K562 (cell line): ENCODE data around the gene CARMIL1. TPM values are rescaled to one million over a fixed set of nuclear protein-coding genes. Genes with fewer than 3 reads are reported as not detected.

ENCODE experiments used
- ATAC-seq: fragments of 200-7000 bp; cut with Tn5 transposase; 3 replicates; pipeline ENCODE4 v1.9.1; 2020; ENCODE audit warnings: moderate library complexity
- BruUV-seq: library from RNA; stranded (reverse); fragments of 400-500 nt; replicated peaks from 2 replicates; lab custom pipeline; 2021; lab: Mats Ljungman, UMichigan
- CTCF ChIA-PET: fragments of 300-600 bp; formaldehyde crosslinking; extraction: SDS; loops from one replicate; lab custom pipeline; 2021; ENCODE audit warnings: low intra/inter-chr PET ratio; lab: Yijun Ruan, JAX
- POLR2A ChIA-PET: fragments of 300-600, 350-650 bp; sonication (Branson Sonifier 250); formaldehyde crosslinking; extraction: SDS; loops from one replicate; lab custom pipeline; 2021; ENCODE audit warnings: antibody characterized with exemption, inconsistent platforms; lab: Yijun Ruan, JAX
- DNase-seq, 4 experiments: peaks; one replicate each; pipeline versions ENCODE4 v3.0.0 to v3.0.0-alpha.2; 2011 to 2018; ENCODE audit warnings: low spot score in 3 of 4, mixed read lengths in 3 of 4; ENCODE audit errors: extremely low read depth in 1 of 4
- FAIRE-seq: peaks from 2 replicates; lab custom pipeline; 2011; peaks lifted over from hg19 to GRCh38; lab: Jason Lieb, UNC
- H2AFZ ChIP-seq: 2 replicates; pipeline ENCODE4 v1.6.0; 2011; ENCODE audit warnings: low read depth, low read length, control low read depth, inconsistent platforms
- H3K27ac ChIP-seq: fragments of 200-600 bp; 3 replicates; pipeline ENCODE4 v1.8.0; 2011; ENCODE audit warnings: low read depth, mild to moderate bottlenecking, control low read depth, inconsistent platforms, low read length, moderate library complexity, mixed read lengths; ENCODE audit errors: extremely low read depth
- H3K27me3 ChIP-seq, 2 experiments: fragments of 300-600 bp in 1 of 2; 2 replicates in 1 of 2; 3 replicates in 1 of 2; pipeline versions ENCODE4 v1.6.0 to v1.8.0; 2011; ENCODE audit warnings: inconsistent platforms in 2 of 2, low read length in 2 of 2, mild to moderate bottlenecking in 1 of 2, mixed read lengths in 1 of 2, moderate library complexity in 1 of 2; ENCODE audit not compliant: control insufficient read depth in 2 of 2, insufficient read depth in 2 of 2
- H3K36me3 ChIP-seq: fragments of 300-600 bp; 3 replicates; pipeline ENCODE4 v1.8.0; 2011; ENCODE audit warnings: mild to moderate bottlenecking, low read length, inconsistent platforms; ENCODE audit not compliant: control insufficient read depth, insufficient read depth
- H3K4me1 ChIP-seq, 2 experiments: fragments of 200-600 bp in 1 of 2; replicated peaks in 1 of 2; 2 replicates in 1 of 2; 3 replicates in 1 of 2; pipeline versions ENCODE4 v1.5.1 to v1.8.0; 2011; ENCODE audit warnings: inconsistent platforms in 2 of 2, low read length in 2 of 2, mild to moderate bottlenecking in 1 of 2, mixed read lengths in 1 of 2, moderate library complexity in 1 of 2; ENCODE audit not compliant: control insufficient read depth in 2 of 2, insufficient read depth in 2 of 2
- H3K4me2 ChIP-seq: 2 replicates; pipeline ENCODE4 v1.6.1; 2011; ENCODE audit warnings: low read length, control low read depth, inconsistent platforms, mixed read lengths; ENCODE audit not compliant: insufficient read depth
- H3K4me3 ChIP-seq: fragments of 200-600 bp; sonication (generic), shearing (Covaris generic); 2 replicates; pipeline ENCODE4 v1.5.1; 2016; ENCODE audit warnings: control low read depth, inconsistent platforms
- H3K79me2 ChIP-seq: fragments of 200-600 bp; 3 replicates; pipeline ENCODE4 v1.8.0; 2011; ENCODE audit warnings: low read length, inconsistent platforms; ENCODE audit not compliant: control insufficient read depth, insufficient read depth
- H3K9ac ChIP-seq, 2 experiments: 2 replicates each; pipeline versions ENCODE4 v1.6.0 to v1.6.1; 2011; ENCODE audit warnings: low read depth in 2 of 2, low read length in 2 of 2, control low read depth in 1 of 2, inconsistent platforms in 1 of 2, mild to moderate bottlenecking in 1 of 2, mixed read lengths in 1 of 2; ENCODE audit not compliant: insufficient read depth in 1 of 2
- H3K9me1 ChIP-seq: one replicate; pipeline ENCODE4 v1.6.0; 2011; ENCODE audit warnings: inconsistent platforms, mild to moderate bottlenecking, low read length, moderate library complexity; ENCODE audit not compliant: control insufficient read depth, insufficient read depth
- H3K9me3 ChIP-seq: replicated peaks from 2 replicates; pipeline ENCODE4 v1.5.1; 2011; ENCODE audit warnings: low read depth, low read length, inconsistent platforms; ENCODE audit not compliant: control insufficient read depth, insufficient read depth
- H4K20me1 ChIP-seq: replicated peaks from 2 replicates; pipeline ENCODE4 v1.6.1; 2011; ENCODE audit warnings: low read length, inconsistent platforms, mixed read lengths; ENCODE audit not compliant: control insufficient read depth, insufficient read depth
- BDP1 ChIP-seq: IDR thresholded peaks from 3 replicates; pipeline ENCODE4 v1.6.1; 2011; ENCODE audit not compliant: insufficient read length, insufficient read depth
- MAFK ChIP-seq: IDR thresholded peaks from 2 replicates; pipeline ENCODE4 v1.6.1; 2011; ENCODE audit warnings: low read length, improper control_type of control experiment
- RBM22 ChIP-seq: fragments of 200-400 bp; formaldehyde crosslinking; IDR thresholded peaks from 2 replicates; pipeline ENCODE4 v1.6.1; 2018; ENCODE audit warnings: low read length, low read depth; ENCODE audit not compliant: poor library complexity, severe bottlenecking
- SMC3 ChIP-seq: conservative IDR thresholded peaks from 2 replicates; pipeline ENCODE4 v1.6.1; 2011; ENCODE audit warnings: low read depth, low read length, improper control_type of control experiment; ENCODE audit not compliant: insufficient read depth
- THRAP3 ChIP-seq: fragments of 450-650 bp; IDR thresholded peaks from 2 replicates; pipeline ENCODE4 v1.6.1; 2016; ENCODE audit warnings: mild to moderate bottlenecking, inconsistent platforms, borderline replicate concordance
- U2AF1 ChIP-seq: fragments of 200-400 bp; formaldehyde crosslinking; optimal IDR thresholded peaks from 2 replicates; pipeline ENCODE3; 2017; ENCODE audit warnings: mild to moderate bottlenecking, low read depth, low read length, moderate library complexity
- ZNF174 ChIP-seq: fragments of 250-450 bp; sonication (Bioruptor Pico); IDR thresholded peaks from 2 replicates; pipeline ENCODE4 v1.4.0; 2020; ENCODE audit warnings: mild to moderate bottlenecking
- WGBS: fragments of 100-300 bp; shearing (Covaris generic); methylation state at CpG from one replicate; pipeline ENCODE4 v1.1.6; 2016; ENCODE audit warnings: low coverage, mixed read lengths; ENCODE audit not compliant: insufficient coverage; ENCODE audit errors: missing lambda C conversion rate; 5-methylcytosine and 5-hydroxymethylcytosine counted together
- in situ Hi-C: fragments of 300-500 bp; cut with MboI; formaldehyde crosslinking; loops from 4 replicates; pipeline ENCODE4 v1.15.0; 2018; ENCODE audit warnings: inconsistent platforms, mixed read lengths
- intact Hi-C: fragments of 100-400 bp; cut with micrococcal nuclease; formaldehyde crosslinking; loops from 2 replicates; pipeline ENCODE4 v1.14.2; 2022
- polyA plus RNA-seq, 8 experiments: library from polyadenylated mRNA; depleted of rRNA in 4 of 8; stranded (reverse) in 5 of 8; unstranded in 3 of 8; fragments of >200 nt; fragmentation: Nextera tagmentation in 2 of 8; fragmentation: Illumina TruSeq in 1 of 8; extraction: Ambion mirVana in 2 of 8; extraction: Trizol in 1 of 8; gene quantifications; 2 replicates each; pipeline versions ENCODE4 v1.2.1 to v1.2.3, GENCODE V29; 2011 to 2014; ENCODE audit warnings: inconsistent platforms in 1 of 8, missing spikeins in 1 of 8
- total RNA-seq, 7 experiments: library from RNA; depleted of rRNA in 6 of 7; stranded (reverse); fragments of >200 nt in 6 of 7; fragmentation: Illumina TruSeq in 2 of 7; extraction: Trizol in 2 of 7; gene quantifications; 2 replicates each; pipeline versions ENCODE4 v1.2.1 to v1.2.3, GENCODE V29; 2011 to 2021; ENCODE audit warnings: low replicate concordance in 1 of 7

CARMIL1 gene
- total and polyA plus RNA-seq, 9 of the 15 experiments (the other 6 are each of a cell fraction or from before 2014, with no cell fraction given): 0.04 to 0.32 (median 0.10) TPM; not detected in 1

GRCh38 chr6:25340431-25341202 is 61.4 kb downstream of the CARMIL1 start:
- no TSS peak for BruUV-seq
- no peaks in the 10 kb centered on the region for H3K79me2 ChIP-seq
- H3K4me1 ChIP-seq: no peaks in the 10 kb centered on the region
- no peaks in the 10 kb centered on the region for H3K9me1 ChIP-seq
- H3K9me3 ChIP-seq: no peaks in the 10 kb centered on the region
- ChIA-PET POLR2A (interaction anchor here (1.4 kb wide), 1 partner anchor 13 kb away, joined by 3 read pairs; no protein-coding TSS in a partner anchor), CTCF (no interaction called here)
- H3K4me2 ChIP-seq: no peak overlapping the region
- in situ Hi-C loops: no loop called here
- no peak overlapping the region for H2AFZ ChIP-seq
- no peak overlapping the region for H3K9ac ChIP-seq
- ATAC-seq (no peak), DNase-seq (no peak), FAIRE-seq (no peak)
- no peaks in the 10 kb centered on the region for H3K36me3 ChIP-seq
- intact Hi-C loops: no loop called here
- no peak overlapping the region for H3K4me3 ChIP-seq
- 0 out of 5 replicates have a peak, but pooled peaks cover 0 to 2% of the 10 kb centered on the region in 2 experiments for H3K27me3 ChIP-seq
- H3K27ac ChIP-seq: no peak overlapping the region
- WGBS: 5% methylated on average over 5 of the region's 6 CpGs
- peaks cover 4% of the 10 kb centered on the region; the same call in 1 of the 2 replicates for H4K20me1 ChIP-seq
- TF ChIP-seq ZNF174 (CRISPR knock-in tag): no peak
- no peak for TF ChIP-seq MAFK
- TF ChIP-seq THRAP3: no peak
- TF ChIP-seq RBM22: no peak
- TF ChIP-seq U2AF1: no peak
- no peak for TF ChIP-seq SMC3
- no peak for TF ChIP-seq BDP1
- TF ChIP-seq, all 486 proteins: peak for 0
